GM06990 (cell line): Measurements from ENCODE around the gene OSBPL10.

Experiments
- DNase-seq: peaks from one replicate; pipeline ENCODE4 v3.0.0-alpha.2; 2011; ENCODE audit not compliant: insufficient read length; ENCODE audit errors: extremely low read depth
- H3K27me3 ChIP-seq: replicated peaks from 2 replicates; pipeline ENCODE4 v1.6.0; 2011; ENCODE audit warnings: low read length; ENCODE audit not compliant: control insufficient read depth, insufficient read depth
- H3K36me3 ChIP-seq: 2 replicates; pipeline ENCODE4 v1.5.1; 2011; ENCODE audit warnings: low read length; ENCODE audit not compliant: control insufficient read depth, insufficient read depth
- H3K4me3 ChIP-seq: replicated peaks from 2 replicates; pipeline ENCODE4 v1.5.1; 2011; ENCODE audit warnings: low read depth, mild to moderate bottlenecking, control low read depth, low read length
- TF ChIP-seq, protein P1 (sequence below): IDR thresholded peaks from 2 replicates; pipeline ENCODE4 v1.5.1; 2011; ENCODE audit warnings: low read length, control low read depth, mild to moderate bottlenecking, inconsistent platforms; ENCODE audit not compliant: insufficient read depth, poor library complexity, severe bottlenecking

Gene OSBPL10

DNA sequence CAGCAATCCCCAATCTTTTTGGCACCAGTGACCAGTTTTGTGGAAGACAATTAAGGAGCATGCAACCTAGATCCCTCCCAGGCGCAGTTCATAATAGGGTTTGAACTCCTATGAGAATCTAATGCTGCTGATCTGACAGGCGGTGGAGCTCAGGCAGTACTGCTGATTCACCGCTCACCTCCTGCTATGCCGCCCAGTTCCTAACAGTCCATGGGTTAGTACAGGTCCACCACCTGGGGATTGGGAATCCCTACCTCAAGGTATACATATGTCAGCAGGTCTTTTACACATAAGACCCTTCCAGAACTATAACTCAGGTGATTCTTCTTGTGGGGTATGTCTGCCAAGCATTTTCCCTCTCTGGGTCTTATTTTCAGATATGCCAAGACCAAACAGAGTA, 182.2 kb downstream of the OSBPL10 start:
- no peak for DNase-seq
- Histone ChIP-seq H3K4me3 (no peak overlapping the region), H3K27me3 (no peaks in the 10 kb centered on the region), H3K36me3 (no peaks in the 10 kb centered on the region)
- TF ChIP-seq, protein P1, sequence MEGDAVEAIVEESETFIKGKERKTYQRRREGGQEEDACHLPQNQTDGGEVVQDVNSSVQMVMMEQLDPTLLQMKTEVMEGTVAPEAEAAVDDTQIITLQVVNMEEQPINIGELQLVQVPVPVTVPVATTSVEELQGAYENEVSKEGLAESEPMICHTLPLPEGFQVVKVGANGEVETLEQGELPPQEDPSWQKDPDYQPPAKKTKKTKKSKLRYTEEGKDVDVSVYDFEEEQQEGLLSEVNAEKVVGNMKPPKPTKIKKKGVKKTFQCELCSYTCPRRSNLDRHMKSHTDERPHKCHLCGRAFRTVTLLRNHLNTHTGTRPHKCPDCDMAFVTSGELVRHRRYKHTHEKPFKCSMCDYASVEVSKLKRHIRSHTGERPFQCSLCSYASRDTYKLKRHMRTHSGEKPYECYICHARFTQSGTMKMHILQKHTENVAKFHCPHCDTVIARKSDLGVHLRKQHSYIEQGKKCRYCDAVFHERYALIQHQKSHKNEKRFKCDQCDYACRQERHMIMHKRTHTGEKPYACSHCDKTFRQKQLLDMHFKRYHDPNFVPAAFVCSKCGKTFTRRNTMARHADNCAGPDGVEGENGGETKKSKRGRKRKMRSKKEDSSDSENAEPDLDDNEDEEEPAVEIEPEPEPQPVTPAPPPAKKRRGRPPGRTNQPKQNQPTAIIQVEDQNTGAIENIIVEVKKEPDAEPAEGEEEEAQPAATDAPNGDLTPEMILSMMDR: no peak

DNA sequence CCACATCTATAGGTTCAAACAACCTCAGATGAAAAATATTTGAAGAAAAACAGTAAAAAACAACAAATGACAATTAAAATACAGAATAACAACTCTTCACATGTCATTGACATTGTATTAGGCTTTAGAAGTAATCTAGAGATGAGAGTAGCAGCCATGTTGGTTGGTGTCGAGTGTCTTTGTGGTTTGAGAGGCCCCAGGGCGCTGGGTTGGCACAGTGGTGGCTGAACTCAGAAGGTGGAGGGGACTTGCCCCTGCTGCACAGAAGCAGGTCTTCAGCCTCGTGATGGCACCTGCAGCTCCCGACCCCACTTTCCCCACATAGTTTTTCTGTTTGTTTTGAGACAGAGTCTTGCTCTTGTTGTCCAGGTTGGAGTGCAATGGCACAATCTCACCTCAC, 187.2 kb downstream of the OSBPL10 start:
- DNase-seq: no peak
- no peak overlapping the region for H3K4me3 ChIP-seq
- no peaks in the 10 kb centered on the region; the same call in 1 of the 2 replicates for H3K27me3 ChIP-seq
- TF ChIP-seq, protein P1: no peak
- no peaks in the 10 kb centered on the region for H3K36me3 ChIP-seq

DNA sequence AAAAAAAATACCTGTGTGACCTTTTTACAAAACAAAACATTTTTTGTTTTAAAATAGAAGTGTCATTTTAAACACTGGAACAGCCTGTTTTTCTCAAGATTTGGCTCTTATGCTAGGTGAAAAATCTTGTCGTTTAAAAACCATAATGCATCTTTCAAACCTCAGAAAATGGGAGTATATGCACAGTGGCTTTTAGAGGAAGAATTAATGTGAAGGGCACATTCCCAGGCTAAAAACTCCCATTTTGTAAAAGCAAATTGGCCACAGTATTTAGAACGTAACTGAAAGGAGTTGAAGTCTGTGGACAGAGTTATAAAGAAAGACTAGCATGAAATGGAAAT, 190.0 kb downstream of the OSBPL10 start:
- DNase-seq: no peak
- Histone ChIP-seq H3K4me3 (no peak overlapping the region), H3K27me3 (no peaks in the 10 kb centered on the region; the same call in 1 of the 2 replicates), H3K36me3 (no peaks in the 10 kb centered on the region)
- TF ChIP-seq, protein P1: no peak

DNA sequence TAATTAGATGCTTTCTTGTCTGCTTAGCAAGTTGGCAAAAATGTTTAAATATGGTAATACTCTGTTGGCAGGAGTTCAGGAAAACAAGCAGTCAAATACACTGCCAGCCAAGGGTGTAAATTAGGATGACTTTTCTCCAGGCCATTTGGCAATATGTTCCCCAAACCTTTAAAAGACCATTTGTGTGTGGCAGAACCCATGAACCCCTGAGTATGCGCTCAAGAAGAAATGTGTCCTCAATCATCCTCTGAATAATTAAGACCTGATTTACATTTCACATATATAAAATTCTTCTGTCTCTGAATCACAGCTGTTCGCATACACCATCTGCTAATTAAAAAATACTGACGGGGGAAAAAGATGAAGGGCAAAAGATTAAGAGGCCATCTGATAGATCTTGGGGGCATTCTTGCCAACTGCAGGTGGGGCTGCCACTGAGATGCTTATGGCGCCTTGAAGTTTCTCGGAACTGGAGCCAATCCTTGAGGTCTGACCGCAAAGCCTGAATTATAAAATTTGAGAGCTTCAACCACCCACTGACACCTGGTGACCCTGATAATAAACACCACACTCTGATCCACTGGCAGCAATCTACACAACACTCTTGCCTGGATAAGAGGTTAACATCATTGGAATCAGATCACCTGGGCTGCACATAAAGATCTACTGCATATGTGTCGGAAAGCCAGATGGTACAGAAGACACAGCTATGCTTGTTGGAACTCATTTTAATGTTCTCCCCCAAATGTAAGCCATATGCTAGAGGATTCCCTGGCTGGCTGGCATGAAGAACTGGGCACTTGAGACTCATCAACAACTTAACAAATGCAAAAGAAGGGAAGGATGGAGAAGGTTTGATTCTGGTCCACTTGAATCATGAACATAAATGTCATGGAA, 190.6 kb downstream of the OSBPL10 start:
- TF ChIP-seq, protein P1: no peak
- no peak for DNase-seq
- no peaks in the 10 kb centered on the region; the same call in 1 of the 2 replicates for H3K27me3 ChIP-seq

DNA sequence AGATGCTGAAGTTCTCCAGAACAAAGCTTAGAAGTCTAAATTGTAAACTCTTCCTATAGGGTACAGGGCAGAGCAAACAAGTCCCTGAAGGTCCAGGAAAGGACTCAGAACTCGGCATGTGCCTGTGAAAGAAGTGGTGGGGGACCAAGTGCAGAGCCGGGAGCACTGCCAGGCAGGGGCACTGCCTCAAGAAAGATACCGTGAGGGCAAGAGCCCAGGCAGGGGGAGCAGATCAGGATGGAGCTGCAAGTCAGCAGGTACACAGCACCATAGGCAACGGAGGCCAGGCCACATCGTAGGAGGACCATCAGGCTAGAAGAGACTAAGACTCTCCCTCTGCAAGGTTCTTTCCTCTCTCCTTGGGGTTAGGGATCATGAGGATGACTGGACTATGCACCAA, 191.6 kb downstream of the OSBPL10 start:
- H3K4me3 ChIP-seq: no peak overlapping the region
- no peak for DNase-seq
- H3K27me3 ChIP-seq: no peaks in the 10 kb centered on the region; the same call in 1 of the 2 replicates
- no peaks in the 10 kb centered on the region for H3K36me3 ChIP-seq
- TF ChIP-seq, protein P1: no peak

More for the DNA sequence above, 190.6 kb downstream of the OSBPL10 start:
- no peak overlapping the region for H3K4me3 ChIP-seq
- H3K36me3 ChIP-seq: no peaks in the 10 kb centered on the region
